HEK293 (cell line): ENCODE data around the gene SMAD4.

ENCODE experiments used
- CTCF ChIA-PET: fragments of 350-600 bp; formaldehyde crosslinking; extraction: SDS; loops from one replicate; lab custom pipeline; 2021; ENCODE audit warnings: antibody characterized with exemption; lab: Yijun Ruan, JAX
- POLR2A ChIA-PET: fragments of 300-600 bp; formaldehyde crosslinking; extraction: SDS; loops from one replicate; lab custom pipeline; 2020; ENCODE audit warnings: antibody characterized with exemption, inconsistent platforms; lab: Yijun Ruan, JAX
- H3K27ac ChIP-seq: fragments of 200-500 bp; sonication (Bioruptor generic); 2 replicates; pipeline ENCODE4 v1.5.1; 2014; ENCODE audit warnings: low read depth, low read length, control low read depth, inconsistent platforms; ENCODE audit errors: extremely low read depth
- H3K36me3 ChIP-seq, 2 experiments: fragments of 200-500 bp in 1 of 2; sonication (Bioruptor generic) in 1 of 2; 1 replicate in 1 of 2; 2 replicates in 1 of 2; pipeline ENCODE4 v1.5.1; 2014 to 2017; ENCODE audit warnings: inconsistent platforms in 2 of 2, low read length in 2 of 2; ENCODE audit not compliant: control insufficient read depth in 2 of 2, insufficient read depth in 1 of 2
- H3K4me1 ChIP-seq: fragments of 200-500 bp; sonication (Bioruptor generic); 2 replicates; pipeline ENCODE4 v1.5.1; 2014; ENCODE audit warnings: mild to moderate bottlenecking, low read length, inconsistent platforms; ENCODE audit not compliant: control insufficient read depth, insufficient read depth
- H3K4me3 ChIP-seq: 2 replicates; pipeline ENCODE4 v1.5.1; 2011; ENCODE audit warnings: low read depth, mild to moderate bottlenecking, control low read depth, low read length, moderate library complexity
- H3K9me3 ChIP-seq: fragments of 200-500 bp; sonication (Bioruptor generic); 2 replicates; pipeline ENCODE4 v1.5.1; 2014; ENCODE audit warnings: low read depth, low read length, inconsistent platforms; ENCODE audit not compliant: control insufficient read depth, insufficient read depth
- BCL6B ChIP-seq: fragments of 450-650 bp; formaldehyde crosslinking; IDR thresholded peaks from 2 replicates; pipeline ENCODE4 v1.5.1; 2017; ENCODE audit warnings: missing biosample characterization, missing genetic modification characterization
- FEZF1 ChIP-seq: fragments of 450-650 bp; formaldehyde crosslinking; IDR thresholded peaks from 2 replicates; pipeline ENCODE4 v1.5.1; 2016; ENCODE audit warnings: missing biosample characterization, missing genetic modification characterization
- GLIS1 ChIP-seq: fragments of 450-650 bp; formaldehyde crosslinking; IDR thresholded peaks from 2 replicates; pipeline ENCODE4 v1.5.1; 2016; ENCODE audit warnings: missing biosample characterization, missing genetic modification characterization
- GLIS2 ChIP-seq: fragments of 450-650 bp; formaldehyde crosslinking; IDR thresholded peaks from 2 replicates; pipeline ENCODE4 v1.5.1; 2016; ENCODE audit warnings: missing biosample characterization, missing genetic modification characterization
- OSR2 ChIP-seq: fragments of 450-650 bp; formaldehyde crosslinking; IDR thresholded peaks from 2 replicates; pipeline ENCODE4 v1.5.1; 2016; ENCODE audit warnings: missing biosample characterization, missing genetic modification characterization
- OVOL3 ChIP-seq: fragments of 450-650 bp; formaldehyde crosslinking; IDR thresholded peaks from 2 replicates; pipeline ENCODE4 v1.5.1; 2016; ENCODE audit warnings: missing biosample characterization, missing genetic modification characterization
- PRDM4 ChIP-seq: fragments of 450-650 bp; formaldehyde crosslinking; IDR thresholded peaks from 2 replicates; pipeline ENCODE4 v1.5.1; 2017; ENCODE audit warnings: missing biosample characterization, missing genetic modification characterization
- PRDM6 ChIP-seq: fragments of 450-650 bp; formaldehyde crosslinking; IDR thresholded peaks from 2 replicates; pipeline ENCODE4 v1.5.1; 2017; ENCODE audit warnings: missing biosample characterization, missing genetic modification characterization
- SP7 ChIP-seq: fragments of 450-650 bp; formaldehyde crosslinking; IDR thresholded peaks from 2 replicates; pipeline ENCODE4 v1.5.1; 2016; ENCODE audit warnings: missing biosample characterization, missing genetic modification characterization
- TRIM28 ChIP-seq: IDR thresholded peaks from 2 replicates; pipeline ENCODE4 v1.6.1; 2011; ENCODE audit warnings: low read length, control low read depth, borderline replicate concordance
- WT1 ChIP-seq: fragments of 450-650 bp; formaldehyde crosslinking; IDR thresholded peaks from 2 replicates; pipeline ENCODE4 v1.5.1; 2016; ENCODE audit warnings: missing biosample characterization, missing genetic modification characterization
- ZBTB17 ChIP-seq: fragments of 450-650 bp; formaldehyde crosslinking; IDR thresholded peaks from 2 replicates; pipeline ENCODE4 v1.5.1; 2016; ENCODE audit warnings: missing biosample characterization, missing genetic modification characterization
- ZBTB20 ChIP-seq: fragments of 450-650 bp; formaldehyde crosslinking; IDR thresholded peaks from 2 replicates; pipeline ENCODE4 v1.5.1; 2016; ENCODE audit warnings: missing biosample characterization, missing genetic modification characterization
- ZBTB44 ChIP-seq: fragments of 450-650 bp; IDR thresholded peaks from 2 replicates; pipeline ENCODE4 v1.5.1; 2018; ENCODE audit warnings: missing biosample characterization, mild to moderate bottlenecking, missing genetic modification characterization
- ZBTB48 ChIP-seq: fragments of 450-650 bp; formaldehyde crosslinking; IDR thresholded peaks from 2 replicates; pipeline ENCODE4 v1.5.1; 2016; ENCODE audit warnings: missing biosample characterization, missing genetic modification characterization
- ZFP3 ChIP-seq: fragments of 450-650 bp; formaldehyde crosslinking; IDR thresholded peaks from 2 replicates; pipeline ENCODE4 v1.5.1; 2016; ENCODE audit warnings: low read depth, missing biosample characterization, missing genetic modification characterization
- ZNF121 ChIP-seq: fragments of 450-650 bp; formaldehyde crosslinking; IDR thresholded peaks from 2 replicates; pipeline ENCODE4 v1.5.1; 2016; ENCODE audit warnings: missing biosample characterization, missing genetic modification characterization
- ZNF211 ChIP-seq: fragments of 450-650 bp; formaldehyde crosslinking; IDR thresholded peaks from 2 replicates; pipeline ENCODE4 v1.5.1; 2016; ENCODE audit warnings: low read depth, missing biosample characterization, missing genetic modification characterization
- ZNF416 ChIP-seq: fragments of 450-650 bp; formaldehyde crosslinking; IDR thresholded peaks from 2 replicates; pipeline ENCODE4 v1.5.1; 2016; ENCODE audit warnings: missing biosample characterization, missing genetic modification characterization
- ZNF423 ChIP-seq: fragments of 450-650 bp; formaldehyde crosslinking; IDR thresholded peaks from 2 replicates; pipeline ENCODE4 v1.5.1; 2016; ENCODE audit warnings: missing biosample characterization, missing genetic modification characterization
- ZNF549 ChIP-seq: fragments of 450-650 bp; IDR thresholded peaks from 2 replicates; pipeline ENCODE4 v1.5.1; 2018; ENCODE audit warnings: missing biosample characterization, missing genetic modification characterization, mild to moderate bottlenecking, inconsistent platforms, moderate library complexity
- ZNF596 ChIP-seq: fragments of 450-650 bp; IDR thresholded peaks from 2 replicates; pipeline ENCODE4 v1.5.0; 2018; ENCODE audit warnings: missing biosample characterization, mild to moderate bottlenecking, missing genetic modification characterization, moderate library complexity
- ZNF600 ChIP-seq: fragments of 450-650 bp; formaldehyde crosslinking; IDR thresholded peaks from 2 replicates; pipeline ENCODE4 v1.5.1; 2016; ENCODE audit warnings: missing biosample characterization, missing genetic modification characterization
- ZNF610 ChIP-seq: fragments of 450-650 bp; formaldehyde crosslinking; IDR thresholded peaks from 2 replicates; pipeline ENCODE4 v1.5.1; 2016; ENCODE audit warnings: missing biosample characterization, missing genetic modification characterization, borderline replicate concordance
- ZNF621 ChIP-seq: fragments of 450-650 bp; formaldehyde crosslinking; IDR thresholded peaks from 2 replicates; pipeline ENCODE4 v1.5.1; 2017; ENCODE audit warnings: missing biosample characterization, missing genetic modification characterization
- ZNF645 ChIP-seq: fragments of 450-650 bp; formaldehyde crosslinking; IDR thresholded peaks from 2 replicates; pipeline ENCODE4; 2016; ENCODE audit warnings: missing biosample characterization, missing genetic modification characterization
- ZNF843 ChIP-seq: fragments of 450-650 bp; formaldehyde crosslinking; IDR thresholded peaks from 2 replicates; pipeline ENCODE4 v1.5.1; 2016; ENCODE audit warnings: missing biosample characterization, missing genetic modification characterization
- ZXDB ChIP-seq: fragments of 450-650 bp; formaldehyde crosslinking; IDR thresholded peaks from 2 replicates; pipeline ENCODE4 v1.5.1; 2016; ENCODE audit warnings: missing biosample characterization, missing genetic modification characterization
- TF ChIP-seq, protein P1 (sequence below): fragments of 450-650 bp; formaldehyde crosslinking; IDR thresholded peaks from 2 replicates; pipeline ENCODE4 v1.5.1; 2016; ENCODE audit warnings: missing biosample characterization, missing genetic modification characterization
- TF ChIP-seq, protein P2 (sequence below): fragments of 450-650 bp; formaldehyde crosslinking; IDR thresholded peaks from 2 replicates; pipeline ENCODE4 v1.5.1; 2017; ENCODE audit warnings: missing biosample characterization, missing genetic modification characterization

SMAD4 gene

GRCh38 chr18:51011709-51012108 is 18.3 kb upstream of the SMAD4 start:
- Histone ChIP-seq H3K36me3 (no peaks in the 10 kb centered on the region), H3K27ac (peak overlapping the region; percentile 8; the same call in 1 of the 2 replicates), H3K4me1 (peaks cover 30% of the 10 kb centered on the region), H3K4me3 (no peak overlapping the region), H3K9me3 (no peaks in the 10 kb centered on the region)
- POLR2A ChIA-PET = interaction anchor here (0.8 to 1.7 kb wide), 5 partner anchors 18 to 44 kb away, joined by 3 to 8 read pairs (median 4); partner anchors contain the start of genes ELAC1 and SMAD4
- CTCF ChIA-PET = interaction anchor here (0.6 to 2.1 kb wide), 3 partner anchors 16 to 690 kb away, joined by 3 to 9 read pairs (median 4); no protein-coding TSS in a partner anchor
- TF ChIP-seq ZNF645 (tag by site-specific recombination) = no peak
- peak; percentile 68 for TF ChIP-seq WT1 (tag by site-specific recombination)
- TF ChIP-seq, protein P1, sequence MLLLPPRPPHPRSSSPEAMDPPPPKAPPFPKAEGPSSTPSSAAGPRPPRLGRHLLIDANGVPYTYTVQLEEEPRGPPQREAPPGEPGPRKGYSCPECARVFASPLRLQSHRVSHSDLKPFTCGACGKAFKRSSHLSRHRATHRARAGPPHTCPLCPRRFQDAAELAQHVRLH (tag by site-specific recombination) = peak; percentile 95
- TF ChIP-seq ZNF600 (tag by site-specific recombination) = peak; percentile 39; the same call in 1 of the 2 replicates
- TF ChIP-seq ZNF121 = no peak
- TF ChIP-seq ZNF610 (tag by site-specific recombination) = peak; percentile 79; the same call in 1 of the 2 replicates
- TF ChIP-seq, protein P2, sequence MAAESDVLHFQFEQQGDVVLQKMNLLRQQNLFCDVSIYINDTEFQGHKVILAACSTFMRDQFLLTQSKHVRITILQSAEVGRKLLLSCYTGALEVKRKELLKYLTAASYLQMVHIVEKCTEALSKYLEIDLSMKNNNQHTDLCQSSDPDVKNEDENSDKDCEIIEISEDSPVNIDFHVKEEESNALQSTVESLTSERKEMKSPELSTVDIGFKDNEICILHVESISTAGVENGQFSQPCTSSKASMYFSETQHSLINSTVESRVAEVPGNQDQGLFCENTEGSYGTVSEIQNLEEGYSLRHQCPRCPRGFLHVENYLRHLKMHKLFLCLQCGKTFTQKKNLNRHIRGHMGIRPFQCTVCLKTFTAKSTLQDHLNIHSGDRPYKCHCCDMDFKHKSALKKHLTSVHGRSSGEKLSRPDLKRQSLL (tag by site-specific recombination) = peak; percentile 98
- peak; percentile 86 for TF ChIP-seq ZBTB20 (tag by site-specific recombination)
- no peak for TF ChIP-seq ZNF621 (tag by site-specific recombination)
- 0 out of 2 replicates have a peak, but pooled peaks have one; percentile 46 for TF ChIP-seq ZBTB17 (tag by site-specific recombination)
- TF ChIP-seq OSR2 (tag by site-specific recombination) = peak; percentile 89
- no peak for TF ChIP-seq TRIM28
- TF ChIP-seq ZNF549 (tag by site-specific recombination) = no peak
- no peak for TF ChIP-seq GLIS1 (tag by site-specific recombination)
- 0 out of 2 replicates have a peak, but pooled peaks have one; percentile 47 for TF ChIP-seq PRDM4 (tag by site-specific recombination)
- TF ChIP-seq SP7 (tag by site-specific recombination) = peak; percentile 51; the same call in 1 of the 2 replicates
- TF ChIP-seq FEZF1 (tag by site-specific recombination) = peak; percentile 79
- TF ChIP-seq ZNF416 (tag by site-specific recombination) = no peak
- TF ChIP-seq ZNF596 (tag by site-specific recombination) = no peak
- no peak for TF ChIP-seq GLIS2 (tag by site-specific recombination)
- TF ChIP-seq ZFP3 (tag by site-specific recombination) = peak; percentile 80
- no peak for TF ChIP-seq BCL6B (tag by site-specific recombination)
- peak; percentile 84 for TF ChIP-seq ZNF843 (tag by site-specific recombination)
- peak; percentile 56; the same call in 1 of the 2 replicates for TF ChIP-seq OVOL3
- no peak for TF ChIP-seq ZBTB48 (tag by site-specific recombination)
- TF ChIP-seq PRDM6 (tag by site-specific recombination) = peak; percentile 97
- TF ChIP-seq ZNF211 (tag by site-specific recombination) = no peak
- peak; percentile 59; the same call in 1 of the 2 replicates for TF ChIP-seq ZBTB44
- TF ChIP-seq ZNF423 (tag by site-specific recombination) = no peak
- peak; percentile 66 for TF ChIP-seq ZXDB (tag by site-specific recombination)
